HG03280 (cell line): ENCODE data around the gene FST.

Experiments used
- ATAC-seq: cut with Tn5 transposase; IDR thresholded peaks from one replicate; pipeline ENCODE4 v1.9.1; 2021; ENCODE audit warnings: mild to moderate bottlenecking, moderate library complexity; ENCODE audit not compliant: unreplicated experiment

FST gene

GRCh38 chr5:53480416-53481158 is at the start of gene FST:
FST (plus strand) TSS chr5:53480629; CDS start chr5:53480792, 163 bp downstream.
- no peak for ATAC-seq

GRCh38 chr5:53431665-53432064 is 48.8 kb upstream of the FST start:
- ATAC-seq: no peak

GRCh38 chr5:53433026-53433425 is 47.4 kb upstream of the FST start:
- no peak for ATAC-seq

- ATAC-seq: no peak
Observed at GRCh38 chr5:53434541-53434940, 45.9 kb upstream of the FST start.

DNA sequence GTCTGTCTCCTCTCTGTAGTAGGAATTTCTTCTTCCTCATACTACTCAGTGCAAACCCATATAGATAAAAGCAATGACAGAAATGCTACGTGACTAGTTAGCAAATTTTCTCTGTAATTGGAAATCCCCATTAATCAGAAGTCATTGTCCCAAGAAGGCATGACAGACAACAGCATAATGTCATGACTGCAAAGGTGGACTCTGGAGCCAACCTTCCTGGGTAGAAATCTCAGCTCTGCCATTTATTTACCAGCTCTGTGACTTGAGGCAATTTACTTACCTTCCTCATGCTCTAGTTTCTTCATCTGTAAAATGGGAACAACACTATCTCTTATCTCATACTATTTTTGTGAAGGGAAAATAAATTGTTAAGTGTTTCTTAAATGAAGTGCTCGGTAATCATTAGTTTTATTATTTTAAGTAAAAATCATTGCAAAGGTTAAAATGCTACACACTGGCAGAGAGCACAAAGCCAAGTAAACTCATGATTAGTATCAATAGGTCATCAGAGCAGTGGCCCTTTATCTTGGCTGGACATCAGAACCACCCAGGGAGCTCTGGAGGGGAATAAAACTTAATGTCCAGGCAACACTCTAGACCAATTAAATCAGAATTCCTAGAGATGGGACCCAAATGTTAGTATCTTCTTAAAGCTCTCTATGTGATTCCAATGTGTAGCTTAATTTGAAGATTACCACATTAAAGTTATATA is 43.8 kb upstream of the FST start:
- no peak for ATAC-seq

GRCh38 chr5:53438079-53438478 is 42.4 kb upstream of the FST start:
- ATAC-seq: no peak

DNA sequence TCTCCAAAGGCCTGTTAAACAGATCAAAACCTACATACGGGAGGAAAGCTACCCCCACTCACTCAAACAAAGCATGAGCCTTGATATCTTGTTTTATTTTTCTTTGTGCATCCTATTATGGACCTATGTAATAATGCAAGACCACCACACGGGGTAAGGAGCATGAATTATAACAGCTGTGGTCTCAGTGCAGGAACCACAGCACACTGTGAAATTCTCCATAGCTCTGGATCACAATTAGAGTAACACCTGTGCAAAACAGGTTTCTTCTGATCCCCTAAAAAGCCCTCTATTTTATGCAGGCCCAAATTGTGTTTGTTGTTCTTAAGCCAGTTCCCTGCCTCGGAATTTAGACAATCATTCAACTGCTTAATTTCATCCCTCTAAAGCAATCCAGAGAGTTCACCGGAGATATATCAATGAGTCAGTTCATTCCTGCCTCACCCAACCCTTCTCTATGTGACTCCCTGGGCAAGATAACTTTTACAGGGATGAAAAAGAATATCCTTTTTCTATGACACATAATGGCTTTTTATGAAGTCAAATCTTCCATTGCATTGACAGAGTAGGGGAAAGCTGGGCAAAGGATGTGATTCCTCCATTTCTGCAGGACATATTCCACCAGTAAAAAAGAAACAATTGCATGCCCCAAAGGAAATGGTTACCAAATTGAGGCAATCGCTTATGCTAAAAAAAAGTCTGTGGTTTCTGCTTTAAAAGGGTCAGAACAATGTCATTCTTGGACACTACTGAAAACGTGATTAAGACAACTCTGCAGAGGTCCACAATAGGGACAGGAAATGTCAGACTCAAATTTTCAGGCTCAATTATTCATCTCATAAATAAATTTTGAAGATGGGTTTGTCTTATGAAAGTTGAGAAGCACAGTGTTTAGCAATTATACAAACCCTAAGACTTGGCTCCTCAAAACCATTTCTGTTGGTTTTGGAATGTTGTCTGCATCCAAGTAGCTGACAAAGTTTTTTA is 41.6 kb upstream of the FST start:
- no peak for ATAC-seq

GRCh38 chr5:53442961-53443360 is 37.5 kb upstream of the FST start:
- no peak for ATAC-seq

DNA sequence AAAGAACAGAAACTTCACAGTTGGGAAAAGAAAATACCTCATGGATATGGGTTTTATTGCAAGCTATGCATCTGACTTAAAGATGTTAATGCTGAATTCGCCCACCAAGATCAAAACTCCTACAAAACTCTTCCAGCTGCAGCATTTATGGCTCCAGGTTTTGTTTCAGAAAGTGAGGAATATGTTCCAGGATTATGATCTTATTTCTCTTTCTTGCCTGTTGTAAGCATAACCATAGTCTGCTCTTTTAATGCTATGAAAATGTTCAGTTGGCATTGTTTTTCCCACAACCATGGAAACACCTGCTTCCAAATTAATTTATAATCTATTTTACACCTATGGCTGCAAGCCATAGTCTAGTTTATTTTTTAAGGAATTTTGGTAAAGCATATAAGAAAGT is 34.9 kb upstream of the FST start:
- ATAC-seq: no peak

DNA sequence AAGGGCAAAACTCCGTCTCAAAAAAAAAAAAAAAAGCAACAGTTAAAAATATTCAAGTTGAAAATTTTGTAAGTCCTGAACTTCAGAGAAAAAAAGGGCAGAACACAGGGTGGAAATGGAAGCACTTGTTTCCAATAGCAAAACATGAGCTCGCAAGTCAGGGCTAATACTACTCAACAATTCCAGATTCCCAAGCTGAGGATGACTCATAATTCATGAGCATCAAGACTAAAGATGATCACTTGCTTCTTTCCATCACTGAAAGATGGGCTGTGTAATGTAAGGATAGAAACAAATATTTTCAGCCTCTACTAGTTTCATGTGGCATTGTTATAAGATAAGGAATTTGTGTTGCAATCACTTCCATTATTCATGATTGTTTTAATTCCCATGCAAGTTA is 33.5 kb upstream of the FST start:
- no peak for ATAC-seq

GRCh38 chr5:53448851-53449250 is 31.6 kb upstream of the FST start:
- no peak for ATAC-seq

DNA sequence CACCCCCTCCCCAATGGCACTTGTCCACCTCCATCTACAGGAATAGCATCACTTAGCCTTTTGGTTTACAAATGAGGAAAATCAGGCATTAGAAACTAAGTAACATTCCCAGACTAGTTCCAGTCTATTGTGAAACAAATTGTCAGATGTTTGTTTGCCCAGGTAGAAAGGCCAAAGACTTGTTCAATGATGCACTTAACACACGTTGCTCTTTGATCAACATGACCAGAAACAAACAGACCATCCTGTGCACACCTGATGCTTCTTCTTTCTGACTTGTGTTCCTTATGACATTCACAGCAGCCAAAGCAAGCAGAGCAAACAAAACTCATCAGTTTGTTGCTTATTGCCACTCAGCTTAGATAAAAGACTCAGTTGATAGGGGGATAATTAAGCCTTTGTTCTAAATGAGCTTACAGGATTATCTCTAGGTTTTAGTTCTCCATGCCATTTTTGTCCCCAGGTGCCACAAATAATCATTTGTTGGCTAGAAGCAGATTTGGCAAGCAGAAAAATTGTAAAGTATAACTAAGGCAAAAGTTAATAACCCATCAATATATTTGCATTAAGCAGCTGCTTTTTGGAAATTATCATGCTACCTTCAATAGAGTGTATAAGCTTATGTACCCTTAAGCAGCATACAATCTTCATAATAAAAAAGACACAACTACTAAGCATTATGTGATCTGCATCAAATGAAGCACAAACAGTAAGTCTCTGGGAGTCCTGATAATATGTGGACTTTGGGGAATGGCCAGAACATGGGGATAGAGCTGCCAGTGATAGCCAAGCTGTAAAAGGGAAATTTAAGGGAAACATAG is 26.3 kb upstream of the FST start:
- ATAC-seq: no peak

DNA sequence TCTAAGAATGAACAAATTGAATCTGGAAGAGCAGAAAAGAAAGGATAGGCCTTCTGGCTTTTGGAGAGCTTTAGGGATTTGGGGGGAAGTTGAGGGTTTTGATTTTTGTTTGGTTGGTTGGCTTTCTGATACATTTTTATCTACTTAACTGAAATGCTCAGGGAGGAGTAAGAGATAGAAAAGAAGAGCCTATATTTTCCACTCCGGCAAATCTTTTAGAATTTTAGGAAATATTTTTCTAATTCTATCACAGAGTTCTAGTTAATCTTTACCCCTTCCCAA is 25.8 kb upstream of the FST start:
- no peak for ATAC-seq

GRCh38 chr5:53456366-53456765 is 24.1 kb upstream of the FST start:
- no peak for ATAC-seq

- no peak for ATAC-seq
Observed at GRCh38 chr5:53463909-53464621, 16.4 kb upstream of the FST start.

- ATAC-seq: no peak
Observed at GRCh38 chr5:53464722-53465121, 15.7 kb upstream of the FST start.

- ATAC-seq: no peak
Observed at GRCh38 chr5:53469946-53470687, 10.3 kb upstream of the FST start.

- ATAC-seq: no peak
Observed at GRCh38 chr5:53472279-53472678, 8.2 kb upstream of the FST start.

DNA sequence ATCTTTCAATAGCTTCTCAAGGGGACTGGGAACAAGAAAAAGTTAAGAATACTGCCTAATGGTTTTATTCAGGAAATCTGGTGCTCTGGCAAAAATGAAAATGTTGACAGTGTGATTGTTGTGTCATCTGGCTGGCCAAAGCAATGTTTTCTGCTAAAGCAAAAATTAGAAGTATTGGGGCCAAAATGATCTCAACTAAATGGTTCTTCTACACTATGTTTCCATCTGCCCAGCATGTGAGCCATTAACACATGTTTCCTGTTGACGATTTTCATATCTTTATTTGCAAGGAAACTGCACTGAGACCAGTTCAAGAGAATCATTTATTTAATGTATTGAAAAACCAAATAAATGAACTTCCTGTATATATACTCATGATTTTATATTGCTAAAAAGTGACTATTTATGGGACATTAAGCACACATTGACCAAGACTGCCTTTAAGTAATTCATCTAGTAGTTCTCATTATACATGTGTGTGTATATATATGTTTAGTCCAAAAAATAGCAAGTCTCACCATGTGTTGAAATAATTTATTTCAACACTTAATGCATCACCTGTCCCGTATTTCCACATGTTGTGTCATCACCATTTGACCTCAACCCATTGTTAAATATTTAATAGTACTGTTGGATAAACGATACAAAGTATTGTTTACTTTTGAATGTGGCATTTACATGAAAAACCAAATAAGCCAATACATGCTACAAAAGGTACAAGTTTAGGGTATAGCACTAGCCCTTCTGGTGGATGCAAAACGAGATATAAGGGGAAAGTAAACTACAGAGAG is 7.5 kb upstream of the FST start:
- no peak for ATAC-seq
